Esophagus squamous epithelium (tissue), 5 donors: Measurements from ENCODE around the gene OR6Y1. TPM values are rescaled to one million over a fixed set of nuclear protein-coding genes. Genes with fewer than 3 reads are reported as not detected.
A peak's percentile ranks its signal among the peaks of the same experiment; 100 is the strongest.

Experiments used
- DNase-seq: peaks from one replicate; lab custom pipeline; 2025; lab: John Stamatoyannopoulos, UW
- H3K27ac ChIP-seq, 4 donors: fragments of 200-600 bp; sonication (generic); one replicate each; pipeline ENCODE4 v1.5.1; 2016 to 2019; ENCODE audit warnings: mild to moderate bottlenecking in 1 of 4
- H3K27me3 ChIP-seq, 4 donors: fragments of 200-600 bp; sonication (generic); 1 replicate in 3 of 4; 2 replicates in 1 of 4; pipeline versions ENCODE4 v1.5.1 to v1.6.0; 2017 to 2021; ENCODE audit warnings: antibody characterized with exemption in 1 of 4
- H3K36me3 ChIP-seq, 3 donors: fragments of 200-600 bp; sonication (generic); one replicate each; pipeline ENCODE4 v1.5.1; 2016 to 2019
- H3K4me1 ChIP-seq, 3 donors: fragments of 200-600 bp; sonication (generic); one replicate each; pipeline ENCODE4 v1.5.1; 2017 to 2019
- H3K4me3 ChIP-seq, 4 donors: fragments of 200-600 bp; sonication (generic); 1 replicate in 3 of 4; 2 replicates in 1 of 4; pipeline ENCODE4 v1.5.1; 2016 to 2019; ENCODE audit warnings: mild to moderate bottlenecking in 2 of 4, moderate library complexity in 1 of 4
- H3K9me3 ChIP-seq, 3 donors: fragments of 200-600 bp; sonication (generic); one replicate each; pipeline ENCODE4 v1.5.1; 2016 to 2019
- CTCF ChIP-seq, 6 experiments: fragments of 450-650 bp in 4 of 6; fragments of 200-600 bp in 2 of 6; sonication (generic) in 2 of 6; IDR thresholded peaks; one replicate each; pipeline ENCODE4 v1.5.1; 2016 to 2019; ENCODE audit warnings: antibody characterized with exemption in 6 of 6, mild to moderate bottlenecking in 4 of 6, moderate library complexity in 4 of 6
- POLR2A ChIP-seq, 4 donors: fragments of 450-650 bp; IDR thresholded peaks; one replicate each; pipeline ENCODE4 v1.6.1; 2017; ENCODE audit warnings: antibody characterized with exemption in 4 of 4, mild to moderate bottlenecking in 4 of 4, moderate library complexity in 3 of 4
- WGBS, 2 donors: methylation state at CpG; one replicate each; pipeline ENCODE4 v1.1.5; 2018; 5-methylcytosine and 5-hydroxymethylcytosine counted together
- intact Hi-C: fragments of 100-400 bp; cut with DNase I; formaldehyde crosslinking; loops from one replicate; pipeline ENCODE4 v1.15.0; 2022
- total RNA-seq, 4 donors: library from RNA; depleted of rRNA; stranded (reverse); fragments of >200 nt; gene quantifications; one replicate each; pipeline ENCODE4 v1.1.0, GENCODE V29; 2016
- donor health status: DM: yes; HTN: yes; CAD: no.

The OR6Y1 gene
- total RNA-seq, 4 donors from 2014 or later = not detected

- H3K4me1 ChIP-seq = no peaks in the 10 kb centered on the region
- intact Hi-C loops = no loop called here
Observed at GRCh38 chr1:158516966-158517365, 37.2 kb downstream of the OR6Y1 start.

GRCh38 chr1:158509471-158510156, 44.6 kb downstream of the OR6Y1 start:
- intact Hi-C loops = no loop called here
- no peak for TF ChIP-seq POLR2A (IDR thresholded peaks at IDR 0.05)
- no peak for TF ChIP-seq CTCF (IDR thresholded peaks at IDR 0.05)
- no peak for DNase-seq
- H3K4me3 ChIP-seq = no peak overlapping the region
- H3K4me1 ChIP-seq = no peaks in the 10 kb centered on the region
- WGBS, 2 donors = 45 to 49% methylated on average over 4 of the region's 4 CpGs
- no peak overlapping the region for H3K27ac ChIP-seq
- H3K36me3 ChIP-seq = no peaks in the 10 kb centered on the region
- no peaks in the 10 kb centered on the region for H3K9me3 ChIP-seq
- no peaks in the 10 kb centered on the region for H3K27me3 ChIP-seq

More at GRCh38 chr1:158516966-158517365, 37.2 kb downstream of the OR6Y1 start:
- Histone ChIP-seq H3K4me3 (no peak overlapping the region), H3K9me3 (no peaks in the 10 kb centered on the region), H3K36me3 (no peaks in the 10 kb centered on the region), H3K27ac (no peak overlapping the region), H3K27me3 (no peaks in the 10 kb centered on the region)
- no peak for DNase-seq
- no peak for TF ChIP-seq CTCF (IDR thresholded peaks at IDR 0.05)
- TF ChIP-seq POLR2A (IDR thresholded peaks at IDR 0.05) = no peak

- H3K36me3 ChIP-seq = no peaks in the 10 kb centered on the region
- 65 to 74% methylated on average over 2 of the region's 2 CpGs for WGBS, 2 donors
- no peak for DNase-seq
- no peaks in the 10 kb centered on the region for H3K4me1 ChIP-seq
- intact Hi-C loops = no loop called here
- H3K4me3 ChIP-seq = no peak overlapping the region
- H3K27ac ChIP-seq = no peak overlapping the region
- no peaks in the 10 kb centered on the region for H3K9me3 ChIP-seq
- TF ChIP-seq CTCF (IDR thresholded peaks at IDR 0.05) (no peak), POLR2A (IDR thresholded peaks at IDR 0.05) (no peak)
- no peaks in the 10 kb centered on the region for H3K27me3 ChIP-seq
Observed at GRCh38 chr1:158507511-158507910, 46.7 kb downstream of the OR6Y1 start.

- TF ChIP-seq POLR2A (IDR thresholded peaks at IDR 0.05) (no peak), CTCF (IDR thresholded peaks at IDR 0.05) (peak in 3 of 6 experiments; percentile 22 to 49 (median 30))
- peaks cover 0 to 1% (median 0%) of the 10 kb centered on the region in 3 donors for H3K9me3 ChIP-seq
- H3K4me3 ChIP-seq = no peak overlapping the region
- H3K36me3 ChIP-seq = no peaks in the 10 kb centered on the region
- H3K4me1 ChIP-seq = no peaks in the 10 kb centered on the region
- no peak for DNase-seq
- H3K27ac ChIP-seq = no peak overlapping the region
- intact Hi-C loops = no loop called here
- WGBS, 2 donors = 20 to 38% methylated on average over 1 of the region's 1 CpG
- no peaks in the 10 kb centered on the region for H3K27me3 ChIP-seq
Observed at GRCh38 chr1:158506369-158506987, 47.7 kb downstream of the OR6Y1 start.

GRCh38 chr1:158496374-158496773, 57.8 kb downstream of the OR6Y1 start:
- intact Hi-C loops = no loop called here
- Histone ChIP-seq H3K4me3 (no peak overlapping the region), H3K9me3 (peaks cover 0 to 2% (median 0%) of the 10 kb centered on the region in 3 donors), H3K4me1 (no peaks in the 10 kb centered on the region), H3K27me3 (no peaks in the 10 kb centered on the region), H3K27ac (no peak overlapping the region), H3K36me3 (no peaks in the 10 kb centered on the region)
- TF ChIP-seq POLR2A (IDR thresholded peaks at IDR 0.05) (no peak), CTCF (IDR thresholded peaks at IDR 0.05) (no peak)
- WGBS, 2 donors = 39 to 47% methylated on average over 2 of the region's 2 CpGs
- DNase-seq = no peak
